Liver (tissue), 9 donors: ENCODE measurements around the gene SELENBP1. TPM values are rescaled to one million over a fixed set of nuclear protein-coding genes. Genes with fewer than 3 reads are reported as not detected.

ENCODE experiments used
- DNase-seq: peaks from one replicate; pipeline ENCODE4 v3.0.0-alpha.2; 2017; ENCODE audit warnings: low spot score
- H3K27ac ChIP-seq, 2 donors: one replicate each; pipeline ENCODE4 v1.7.0; 2013; ENCODE audit warnings: inconsistent platforms in 2 of 2, low read length in 2 of 2, control low read depth in 1 of 2, low read depth in 1 of 2, mild to moderate bottlenecking in 1 of 2
- H3K27me3 ChIP-seq, 4 donors: one replicate each; pipeline versions ENCODE4 v1.6.1 to v1.7.0; 2013; ENCODE audit warnings: low read length in 3 of 4, inconsistent platforms in 1 of 4, mild to moderate bottlenecking in 1 of 4, moderate library complexity in 1 of 4; ENCODE audit not compliant: control insufficient read depth in 4 of 4, insufficient read depth in 4 of 4
- H3K36me3 ChIP-seq, 4 donors: one replicate each; pipeline versions ENCODE4 v1.6.1 to v1.7.0; 2013; ENCODE audit warnings: low read length in 3 of 4, mild to moderate bottlenecking in 3 of 4, low read depth in 1 of 4, moderate library complexity in 1 of 4; ENCODE audit not compliant: control insufficient read depth in 4 of 4, insufficient read depth in 3 of 4
- H3K4me1 ChIP-seq, 4 donors: one replicate each; pipeline versions ENCODE4 v1.6.1 to v1.7.0; 2013; ENCODE audit warnings: low read length in 3 of 4, mild to moderate bottlenecking in 3 of 4, moderate library complexity in 1 of 4; ENCODE audit not compliant: control insufficient read depth in 4 of 4, insufficient read depth in 4 of 4
- H3K4me3 ChIP-seq, 3 donors: one replicate each; pipeline versions ENCODE4 v1.6.1 to v1.7.0; 2013; ENCODE audit warnings: low read length in 3 of 3, control low read depth in 1 of 3, low read depth in 1 of 3, mild to moderate bottlenecking in 1 of 3
- H3K9ac ChIP-seq, 2 donors: one replicate each; pipeline ENCODE4 v1.7.0; 2013; ENCODE audit warnings: low read length in 2 of 2, mild to moderate bottlenecking in 2 of 2, moderate library complexity in 2 of 2, control low read depth in 1 of 2, low read depth in 1 of 2
- H3K9me3 ChIP-seq, 4 donors: one replicate each; pipeline versions ENCODE4 v1.6.1 to v1.7.0; 2013; ENCODE audit warnings: low read length in 3 of 4; ENCODE audit not compliant: control insufficient read depth in 4 of 4
- ATF3 ChIP-seq: IDR thresholded peaks from 2 replicates; pipeline ENCODE4 v1.6.1; 2016; ENCODE audit warnings: antibody characterized with exemption
- CTCF ChIP-seq: fragments of 150-350 bp; IDR thresholded peaks from 2 replicates; pipeline ENCODE4 v1.5.1; 2017; ENCODE audit warnings: improper control_type of control experiment, low read depth, low read length; ENCODE audit not compliant: missing input control
- EGR1 ChIP-seq, 2 donors: IDR thresholded peaks; 2 replicates each; pipeline ENCODE4 v1.6.1; 2016 to 2018; ENCODE audit warnings: antibody characterized with exemption in 2 of 2, low read depth in 2 of 2
- FOXA1 ChIP-seq: IDR thresholded peaks from 2 replicates; pipeline ENCODE4 v1.6.1; 2016; ENCODE audit warnings: antibody characterized with exemption
- FOXA2 ChIP-seq: IDR thresholded peaks from 2 replicates; pipeline ENCODE4 v1.6.1; 2016; ENCODE audit warnings: antibody characterized with exemption
- GABPA ChIP-seq, 2 donors: IDR thresholded peaks in 1 of 2; conservative IDR thresholded peaks in 1 of 2; 2 replicates each; pipeline ENCODE4 v1.6.1; 2016; ENCODE audit warnings: antibody characterized with exemption in 2 of 2, mild to moderate bottlenecking in 1 of 2, moderate library complexity in 1 of 2
- HNF4A ChIP-seq, 2 donors: conservative IDR thresholded peaks; 2 replicates each; pipeline ENCODE4 v1.6.1; 2016; ENCODE audit warnings: antibody characterized with exemption in 2 of 2, mild to moderate bottlenecking in 2 of 2
- HNF4G ChIP-seq: IDR thresholded peaks from 2 replicates; pipeline ENCODE4 v1.6.1; 2016; ENCODE audit warnings: antibody characterized with exemption
- JUND ChIP-seq, 2 donors: IDR thresholded peaks; 2 replicates each; pipeline ENCODE4 v1.6.1; 2016; ENCODE audit warnings: antibody characterized with exemption in 2 of 2
- MAX ChIP-seq: IDR thresholded peaks from 2 replicates; pipeline ENCODE4 v1.6.1; 2016; ENCODE audit warnings: antibody characterized with exemption
- NR2F2 ChIP-seq: IDR thresholded peaks from 2 replicates; pipeline ENCODE4 v1.6.1; 2016; ENCODE audit warnings: antibody characterized with exemption
- RAD21 ChIP-seq, 2 donors: IDR thresholded peaks; 2 replicates each; pipeline ENCODE4 v1.6.1; 2016; ENCODE audit warnings: antibody characterized with exemption in 2 of 2, mild to moderate bottlenecking in 2 of 2
- REST ChIP-seq: IDR thresholded peaks from 2 replicates; pipeline ENCODE4 v1.6.1; 2016; ENCODE audit warnings: antibody characterized with exemption, mild to moderate bottlenecking
- RXRA ChIP-seq, 2 donors: IDR thresholded peaks; 2 replicates each; pipeline ENCODE4 v1.6.1; 2017 to 2018; ENCODE audit warnings: antibody characterized with exemption in 2 of 2, mild to moderate bottlenecking in 1 of 2
- SP1 ChIP-seq: IDR thresholded peaks from 2 replicates; pipeline ENCODE4 v1.6.1; 2018; ENCODE audit warnings: antibody characterized with exemption, mild to moderate bottlenecking
- TAF1 ChIP-seq: conservative IDR thresholded peaks from 2 replicates; pipeline ENCODE4 v1.6.1; 2016; ENCODE audit warnings: antibody characterized with exemption, mild to moderate bottlenecking
- YY1 ChIP-seq: IDR thresholded peaks from 2 replicates; pipeline ENCODE4 v1.6.1; 2016; ENCODE audit warnings: antibody characterized with exemption, mild to moderate bottlenecking
- WGBS: extraction: QIAGEN DNeasy Blood & Tissue Kit; methylation state at CpG from one replicate; pipeline ENCODE4 v1.1.7; 2013; 5-methylcytosine and 5-hydroxymethylcytosine counted together
- polyA plus RNA-seq, 2 donors: library from polyadenylated mRNA; stranded (reverse) in 1 of 2; unstranded in 1 of 2; fragments of 200-250 nt in 1 of 2; fragments of >200 nt in 1 of 2; fragmentation: Nextera tagmentation in 1 of 2; extraction: Ambion mirVana in 1 of 2; gene quantifications; one replicate each; pipeline versions ENCODE4 v1.2.1 to v1.2.3, GENCODE V29; 2013 to 2015
- total RNA-seq, 2 donors: library from RNA; depleted of rRNA; stranded (reverse); fragments of >200 nt; gene quantifications; one replicate each; pipeline ENCODE4 v1.2.3, GENCODE V29; 2014
- donor health status: healthy.
- donor health status: healthy.
- donor health status: healthy.
- donor health status: healthy.
- donor health status: healthy.

Gene SELENBP1
- total and polyA plus RNA-seq, 4 donors: 141 to 387 (median 181) TPM

DNA sequence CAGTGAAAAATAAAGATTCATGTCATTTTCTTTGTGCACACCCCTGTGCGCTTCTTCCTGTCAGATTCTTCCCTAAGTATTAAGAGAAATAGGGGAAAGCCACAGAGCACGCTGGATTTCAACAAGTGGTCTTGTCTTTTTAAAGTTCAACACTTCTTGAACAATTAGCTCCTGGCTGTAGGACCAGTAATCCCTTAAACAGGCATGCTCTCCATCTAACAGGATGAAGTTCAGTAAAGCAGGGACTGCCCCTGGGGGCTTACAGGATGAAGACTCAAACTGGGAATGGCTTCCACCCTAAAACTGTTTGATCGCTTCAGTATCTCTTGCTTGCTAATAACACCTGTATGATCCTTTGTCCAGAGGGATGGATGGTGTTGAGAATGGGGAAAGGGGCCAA lies 31.1 kb upstream of the SELENBP1 start:
- no peaks in the 10 kb centered on the region for H3K27me3 ChIP-seq
- H3K4me3 ChIP-seq: no peak overlapping the region
- WGBS: 97% methylated on average over 3 of the region's 3 CpGs
- no peak overlapping the region for H3K27ac ChIP-seq
- no peak for TF ChIP-seq FOXA2
- no peak for TF ChIP-seq JUND (IDR thresholded peaks at IDR 0.05)
- TF ChIP-seq GABPA (IDR thresholded peaks at IDR 0.05 in 1 of 2, conservative IDR thresholded peaks at IDR 0.05 in 1 of 2): no peak
- no peak for TF ChIP-seq FOXA1
- no peak for TF ChIP-seq EGR1 (IDR thresholded peaks at IDR 0.05; ENCODE audit: low read depth in 2 of 2)
- no peak for TF ChIP-seq ATF3
- TF ChIP-seq RAD21 (IDR thresholded peaks at IDR 0.05): no peak
- TF ChIP-seq YY1: no peak
- no peak for TF ChIP-seq HNF4G
- no peak for TF ChIP-seq MAX
- peaks cover 13 to 62% (median 61%) of the 10 kb centered on the region in 4 donors for H3K36me3 ChIP-seq
- no peaks in the 10 kb centered on the region for H3K9me3 ChIP-seq
- peaks cover 2 to 31% (median 25%) of the 10 kb centered on the region in 4 donors for H3K4me1 ChIP-seq
- H3K9ac ChIP-seq: no peak overlapping the region
- no peak for DNase-seq

DNA sequence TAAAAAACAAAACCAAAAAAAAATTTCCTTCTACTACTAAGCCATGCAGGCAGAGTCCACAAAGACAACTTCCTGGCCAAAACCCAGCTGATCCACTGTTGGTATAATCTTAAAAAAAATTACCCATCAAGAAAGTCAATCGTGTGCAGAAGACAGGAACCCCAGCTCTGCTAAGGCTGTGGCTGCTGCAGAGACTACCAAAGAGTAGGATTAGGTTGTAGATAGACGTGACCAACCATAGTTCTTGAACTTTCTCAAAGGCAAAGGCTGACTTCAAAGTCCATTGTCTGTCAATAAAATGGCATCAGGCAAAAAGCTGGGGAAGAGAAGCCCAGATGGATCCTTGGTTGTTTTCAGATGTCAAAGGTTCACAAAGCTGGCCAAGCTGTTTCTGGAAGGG lies 30.3 kb upstream of the SELENBP1 start:
- H3K9ac ChIP-seq: no peak overlapping the region
- H3K9me3 ChIP-seq: no peaks in the 10 kb centered on the region
- WGBS: 49% methylated on average over 2 of the region's 2 CpGs
- H3K27me3 ChIP-seq: no peaks in the 10 kb centered on the region
- no peak for DNase-seq
- H3K36me3 ChIP-seq: peaks cover 13 to 56% (median 53%) of the 10 kb centered on the region in 4 donors
- H3K4me1 ChIP-seq: peaks cover 2 to 31% (median 25%) of the 10 kb centered on the region in 4 donors
- TF ChIP-seq GABPA (IDR thresholded peaks at IDR 0.05 in 1 of 2, conservative IDR thresholded peaks at IDR 0.05 in 1 of 2): no peak
- TF ChIP-seq HNF4A (conservative IDR thresholded peaks at IDR 0.05): peak in 1 of 2 donors; percentile 12
- H3K27ac ChIP-seq: no peak overlapping the region
- no peak overlapping the region for H3K4me3 ChIP-seq

- WGBS: 66% methylated on average over 2 of the region's 2 CpGs
- Histone ChIP-seq H3K9me3 (no peaks in the 10 kb centered on the region), H3K4me3 (no peak overlapping the region), H3K36me3 (peaks cover 10 to 49% (median 45%) of the 10 kb centered on the region in 4 donors), H3K27me3 (no peaks in the 10 kb centered on the region), H3K27ac (no peak overlapping the region), H3K9ac (no peak overlapping the region), H3K4me1 (peaks cover 2 to 31% (median 25%) of the 10 kb centered on the region in 4 donors)
- DNase-seq: no peak
- no peak for TF ChIP-seq RAD21 (IDR thresholded peaks at IDR 0.05)
- peak in 1 of 2 donors; percentile 28 for TF ChIP-seq RXRA (IDR thresholded peaks at IDR 0.05)
These were observed 29.4 kb upstream of the SELENBP1 start for GRCh38 chr1:151401860-151402259.

- no peak overlapping the region for H3K9ac ChIP-seq
- TF ChIP-seq JUND (IDR thresholded peaks at IDR 0.05) (no peak), HNF4G (no peak), REST (no peak), MAX (no peak), TAF1 (no peak), EGR1 (IDR thresholded peaks at IDR 0.05; ENCODE audit: low read depth in 2 of 2) (no peak), FOXA2 (no peak), SP1 (no peak), FOXA1 (no peak), GABPA (IDR thresholded peaks at IDR 0.05 in 1 of 2, conservative IDR thresholded peaks at IDR 0.05 in 1 of 2) (no peak), NR2F2 (no peak), CTCF (no peak), RXRA (IDR thresholded peaks at IDR 0.05) (no peak), RAD21 (IDR thresholded peaks at IDR 0.05) (no peak)
These were observed 28.8 kb upstream of the SELENBP1 start for GRCh38 chr1:151401125-151401788.

More at GRCh38 chr1:151401125-151401788, 28.8 kb upstream of the SELENBP1 start:
- 94% methylated on average over 13 of the region's 13 CpGs for WGBS
- no peak overlapping the region for H3K4me3 ChIP-seq
- no peak overlapping the region for H3K27ac ChIP-seq
- peaks cover 10 to 43% (median 39%) of the 10 kb centered on the region in 4 donors for H3K36me3 ChIP-seq
- H3K27me3 ChIP-seq: no peaks in the 10 kb centered on the region
- H3K4me1 ChIP-seq: peaks cover 2 to 31% (median 25%) of the 10 kb centered on the region in 4 donors
- no peak for DNase-seq
- H3K9me3 ChIP-seq: no peaks in the 10 kb centered on the region
